IMR-90 (cell line): ENCODE measurements around the gene LDAH. TPM values are rescaled to one million over a fixed set of nuclear protein-coding genes. Genes with fewer than 3 reads are reported as not detected.

Experiments used
- ATAC-seq: fragments of 200-7000 bp; cut with Tn5 transposase; 2 replicates; pipeline ENCODE4 v1.9.1; 2020; ENCODE audit warnings: low read depth, mild to moderate bottlenecking, moderate library complexity
- BruUV-seq: library from RNA; stranded (reverse); fragments of 400-500 nt; replicated peaks from 2 replicates; lab custom pipeline; 2021; lab: Mats Ljungman, UMichigan
- CTCF ChIA-PET: fragments of 300-600 bp; formaldehyde crosslinking; extraction: SDS; loops from one replicate; lab custom pipeline; 2021; ENCODE audit warnings: antibody characterized with exemption; lab: Yijun Ruan, JAX
- POLR2A ChIA-PET: fragments of 300-600 bp; sonication (Branson Sonifier 250); formaldehyde crosslinking; loops from one replicate; lab custom pipeline; 2022; ENCODE audit warnings: antibody characterized with exemption; ENCODE audit not compliant: unreplicated experiment; lab: Charles Lee
- DNase-seq: peaks from one replicate; pipeline ENCODE4 v3.0.0; 2013
- H2AFZ ChIP-seq: replicated peaks from 2 replicates; pipeline ENCODE3; 2013; ENCODE audit warnings: low read length, mild to moderate bottlenecking; ENCODE audit not compliant: poor library complexity
- H2AK5ac ChIP-seq: 2 replicates; pipeline ENCODE4 v1.6.1; 2013; ENCODE audit warnings: low read depth, low read length, inconsistent platforms
- H2AK9ac ChIP-seq: replicated peaks from 2 replicates; pipeline ENCODE3; 2013; ENCODE audit warnings: mild to moderate bottlenecking, low read depth, low read length, moderate library complexity; ENCODE audit not compliant: poor library complexity
- H2BK120ac ChIP-seq: 2 replicates; pipeline ENCODE4 v1.6.1; 2013; ENCODE audit warnings: low read depth, low read length, inconsistent platforms
- H2BK15ac ChIP-seq: 3 replicates; pipeline ENCODE4 v1.6.1; 2013; ENCODE audit warnings: low read depth, low read length, inconsistent platforms
- H2BK20ac ChIP-seq: 2 replicates; pipeline ENCODE4 v1.6.1; 2013; ENCODE audit warnings: low read depth, mild to moderate bottlenecking, inconsistent platforms, low read length, moderate library complexity
- H2BK5ac ChIP-seq: 2 replicates; pipeline ENCODE4 v1.6.1; 2013; ENCODE audit warnings: mild to moderate bottlenecking, low read depth, low read length, inconsistent platforms; ENCODE audit not compliant: poor library complexity, severe bottlenecking
- H3K14ac ChIP-seq: replicated peaks from 2 replicates; pipeline ENCODE4 v1.6.1; 2013; ENCODE audit warnings: low read depth, low read length, inconsistent platforms
- H3K18ac ChIP-seq: 2 replicates; pipeline ENCODE4 v1.6.1; 2013; ENCODE audit warnings: low read depth, low read length, control low read depth
- H3K23ac ChIP-seq: 2 replicates; pipeline ENCODE4 v1.6.1; 2013; ENCODE audit warnings: low read depth, low read length, inconsistent platforms
- H3K27ac ChIP-seq: 2 replicates; pipeline ENCODE4 v1.5.1; 2013; ENCODE audit warnings: mild to moderate bottlenecking, control low read depth, low read length; ENCODE audit not compliant: insufficient read depth
- H3K27me3 ChIP-seq: 2 replicates; pipeline ENCODE4 v1.6.1; 2013; ENCODE audit warnings: low read length; ENCODE audit not compliant: control insufficient read depth, insufficient read depth
- H3K36me3 ChIP-seq: 2 replicates; pipeline ENCODE4 v1.6.1; 2013; ENCODE audit warnings: low read length, mixed read lengths; ENCODE audit not compliant: control insufficient read depth, insufficient read depth
- H3K4ac ChIP-seq: 2 replicates; pipeline ENCODE4 v1.6.1; 2013; ENCODE audit warnings: low read depth, low read length, inconsistent platforms
- H3K4me1 ChIP-seq: 2 replicates; pipeline ENCODE4 v1.6.1; 2013; ENCODE audit warnings: low read length, mixed read lengths; ENCODE audit not compliant: control insufficient read depth, insufficient read depth
- H3K4me2 ChIP-seq: 2 replicates; pipeline ENCODE4 v1.6.1; 2013; ENCODE audit warnings: low read depth, mild to moderate bottlenecking, control low read depth, low read length, moderate library complexity
- H3K4me3 ChIP-seq: 2 replicates; pipeline ENCODE4 v1.5.1; 2013; ENCODE audit warnings: low read depth, mild to moderate bottlenecking, control low read depth, low read length, moderate library complexity; ENCODE audit not compliant: insufficient read depth
- H3K56ac ChIP-seq: 2 replicates; pipeline ENCODE4 v1.6.1; 2013; ENCODE audit warnings: low read length, inconsistent platforms; ENCODE audit not compliant: insufficient read depth; ENCODE audit errors: extremely low read depth
- H3K79me1 ChIP-seq, 2 experiments: 2 replicates each; pipeline ENCODE4 v1.6.1; 2013; ENCODE audit warnings: low read length in 2 of 2, inconsistent platforms in 1 of 2, low read depth in 1 of 2
- H3K9ac ChIP-seq: 2 replicates; pipeline ENCODE4 v1.6.1; 2013; ENCODE audit warnings: low read depth, low read length, control low read depth
- H3K9me1 ChIP-seq: 2 replicates; pipeline ENCODE4 v1.6.1; 2013; ENCODE audit warnings: low read length, inconsistent platforms; ENCODE audit not compliant: insufficient read depth
- H3K9me3 ChIP-seq: 2 replicates; pipeline ENCODE4 v1.6.1; 2013; ENCODE audit warnings: low read length; ENCODE audit not compliant: control insufficient read depth, insufficient read depth
- H4K20me1 ChIP-seq: 2 replicates; pipeline ENCODE4 v1.6.1; 2013; ENCODE audit warnings: low read length, inconsistent platforms; ENCODE audit not compliant: insufficient read depth
- H4K5ac ChIP-seq: 2 replicates; pipeline ENCODE4 v1.6.1; 2013; ENCODE audit warnings: mild to moderate bottlenecking, low read depth, low read length, control low read depth
- H4K8ac ChIP-seq, 2 experiments: 2 replicates each; pipeline ENCODE4 v1.6.1; 2013; ENCODE audit warnings: low read depth in 2 of 2, low read length in 2 of 2, control low read depth in 1 of 2, inconsistent platforms in 1 of 2
- H4K91ac ChIP-seq: 2 replicates; pipeline ENCODE4 v1.6.1; 2013; ENCODE audit warnings: low read depth, low read length, inconsistent platforms; ENCODE audit not compliant: insufficient read depth
- BHLHE40 ChIP-seq: fragments of 150-350 bp; IDR thresholded peaks from 2 replicates; pipeline ENCODE4 v1.6.1; 2016; ENCODE audit warnings: mild to moderate bottlenecking, low read depth, low read length
- CEBPB ChIP-seq: IDR thresholded peaks from 2 replicates; pipeline ENCODE4 v1.6.1; 2012; ENCODE audit warnings: low read depth, low read length, improper control_type of control experiment
- CHD1 ChIP-seq: IDR thresholded peaks from 2 replicates; pipeline ENCODE4 v1.6.1; 2012; ENCODE audit warnings: low read depth, low read length, improper control_type of control experiment
- FOS ChIP-seq: fragments of 150-350 bp; IDR thresholded peaks from 2 replicates; pipeline ENCODE4 v1.6.1; 2016; ENCODE audit warnings: low read depth, low read length
- MAFK ChIP-seq: IDR thresholded peaks from 2 replicates; pipeline ENCODE4 v1.6.1; 2012; ENCODE audit warnings: low read depth, low read length, improper control_type of control experiment
- MAZ ChIP-seq: IDR thresholded peaks from 2 replicates; pipeline ENCODE4 v1.6.1; 2012; ENCODE audit warnings: low read depth, mild to moderate bottlenecking, low read length, improper control_type of control experiment, moderate library complexity, borderline replicate concordance
- NFE2L2 ChIP-seq: fragments of 150-350 bp; IDR thresholded peaks from 2 replicates; pipeline ENCODE4 v1.6.1; 2016; ENCODE audit warnings: low read depth, mild to moderate bottlenecking, low read length
- POLR2A ChIP-seq: IDR thresholded peaks from 2 replicates; pipeline ENCODE4 v1.6.1; 2012; ENCODE audit warnings: mild to moderate bottlenecking, low read depth, low read length
- RAD21 ChIP-seq: IDR thresholded peaks from 2 replicates; pipeline ENCODE4 v1.6.1; 2012; ENCODE audit warnings: low read length, improper control_type of control experiment
- RCOR1 ChIP-seq: IDR thresholded peaks from 2 replicates; pipeline ENCODE4 v1.6.1; 2012; ENCODE audit warnings: mild to moderate bottlenecking, low read length, improper control_type of control experiment; ENCODE audit not compliant: insufficient replicate concordance
- RFX5 ChIP-seq: IDR thresholded peaks from 2 replicates; pipeline ENCODE4 v1.8.0; 2012; ENCODE audit warnings: low read depth, mild to moderate bottlenecking, low read length, moderate library complexity
- SMC3 ChIP-seq: fragments of 150-350 bp; IDR thresholded peaks from 2 replicates; pipeline ENCODE4 v1.6.1; 2016; ENCODE audit warnings: low read depth, mild to moderate bottlenecking, antibody characterized with exemption, low read length, moderate library complexity
- WGBS, 2 experiments: methylation state at CpG; one replicate each; pipeline versions ENCODE4 v1.1.5 to v1.1.7; 2013; ENCODE audit warnings: missing lambda C conversion rate in 2 of 2; ENCODE audit not compliant: insufficient read length in 1 of 2; ENCODE audit errors: extremely low coverage in 2 of 2; 5-methylcytosine and 5-hydroxymethylcytosine counted together
- dilution Hi-C: fragments of 300-500 bp; cut with HindIII; formaldehyde crosslinking; loops from one replicate; pipeline ENCODE4 v1.14.3; 2018; ENCODE audit warnings: low sequenced_read_pairs; ENCODE audit not compliant: unreplicated experiment
- in situ Hi-C: fragments of 300-500 bp; cut with MboI; formaldehyde crosslinking; loops from 3 replicates; pipeline ENCODE4 v1.14.3; 2019; ENCODE audit warnings: low sequenced_read_pairs, inconsistent platforms, mixed read lengths
- intact Hi-C: fragments of 100-400 bp; cut with micrococcal nuclease; formaldehyde crosslinking; loops from 2 replicates; pipeline ENCODE4 v1.10.0; 2022
- polyA plus RNA-seq, 3 experiments: library from polyadenylated mRNA; depleted of rRNA; stranded (reverse); fragments of >200 nt; gene quantifications; 2 replicates each; pipeline ENCODE4 v1.2.3, GENCODE V29; 2012; ENCODE audit warnings: low replicate concordance in 1 of 3
- total RNA-seq: library from RNA; depleted of rRNA; stranded (reverse); fragments of >200 nt; gene quantifications from 2 replicates; pipeline ENCODE4 v1.2.3, GENCODE V29; 2012
- TF ChIP-seq, protein P1 (sequence below): fragments of 150-350 bp; IDR thresholded peaks from 2 replicates; pipeline ENCODE4 v1.6.1; 2017; ENCODE audit warnings: mild to moderate bottlenecking, antibody characterized with exemption, low read length, low read depth
- TF ChIP-seq, protein P2 (sequence below): fragments of 150-350 bp; IDR thresholded peaks from 2 replicates; pipeline ENCODE4 v1.6.1; 2016; ENCODE audit warnings: low read depth, mild to moderate bottlenecking, low read length, moderate library complexity, borderline replicate concordance
- TF ChIP-seq, protein P3 (sequence below): conservative IDR thresholded peaks from 2 replicates; pipeline ENCODE4 v1.5.1; 2012; ENCODE audit warnings: mild to moderate bottlenecking, low read depth, low read length, improper control_type of control experiment

The LDAH gene
- total and polyA plus RNA-seq, 2 of the 4 experiments (the other 2 are of a cell fraction), result 12.1 to 31.7 TPM

DNA sequence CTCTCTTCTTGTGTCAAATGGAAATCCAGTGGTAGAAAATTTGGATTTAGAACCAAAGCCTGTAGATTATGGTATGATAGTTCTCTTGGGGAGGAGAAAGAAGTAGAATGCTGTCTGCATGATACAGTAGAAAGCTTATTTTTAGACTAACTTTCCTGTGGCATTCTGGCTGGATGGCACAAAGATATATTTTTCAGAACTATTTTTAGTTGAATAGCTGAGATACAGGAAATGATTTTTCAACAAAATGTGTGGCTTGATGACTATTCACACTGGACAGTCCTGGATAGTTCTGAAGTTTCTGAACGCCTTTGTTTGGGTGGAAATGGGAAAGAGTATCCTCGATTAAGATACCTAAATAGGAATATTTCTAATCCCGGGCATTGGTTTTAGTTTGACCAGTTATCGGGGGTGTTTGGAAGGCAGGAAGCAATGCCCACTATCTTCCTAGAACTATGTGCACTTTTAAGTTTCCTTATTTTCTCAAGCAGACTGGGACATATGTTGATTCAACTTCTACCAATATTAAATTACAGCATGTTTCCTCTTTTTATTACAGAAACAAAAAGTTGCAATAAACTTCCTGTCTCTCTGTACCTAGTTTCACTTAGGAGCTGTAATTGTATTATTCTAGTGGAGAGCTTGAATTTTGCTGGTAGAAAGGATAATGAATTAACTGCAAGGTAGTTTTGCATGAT, 123.8 kb downstream of the LDAH start:
- intact Hi-C loops, result no loop called here
- no peak overlapping the region for H4K5ac ChIP-seq
- no peak for TF ChIP-seq RFX5
- TF ChIP-seq, protein P1, sequence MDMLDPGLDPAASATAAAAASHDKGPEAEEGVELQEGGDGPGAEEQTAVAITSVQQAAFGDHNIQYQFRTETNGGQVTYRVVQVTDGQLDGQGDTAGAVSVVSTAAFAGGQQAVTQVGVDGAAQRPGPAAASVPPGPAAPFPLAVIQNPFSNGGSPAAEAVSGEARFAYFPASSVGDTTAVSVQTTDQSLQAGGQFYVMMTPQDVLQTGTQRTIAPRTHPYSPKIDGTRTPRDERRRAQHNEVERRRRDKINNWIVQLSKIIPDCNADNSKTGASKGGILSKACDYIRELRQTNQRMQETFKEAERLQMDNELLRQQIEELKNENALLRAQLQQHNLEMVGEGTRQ, result no peak
- no peak for TF ChIP-seq NFE2L2
- TF ChIP-seq MAFK, result no peak
- TF ChIP-seq RCOR1, result no peak
- no peak for TF ChIP-seq POLR2A
- no peak for TF ChIP-seq CHD1
- TF ChIP-seq SMC3, result no peak
- TF ChIP-seq RAD21, result no peak
- TF ChIP-seq, protein P2, sequence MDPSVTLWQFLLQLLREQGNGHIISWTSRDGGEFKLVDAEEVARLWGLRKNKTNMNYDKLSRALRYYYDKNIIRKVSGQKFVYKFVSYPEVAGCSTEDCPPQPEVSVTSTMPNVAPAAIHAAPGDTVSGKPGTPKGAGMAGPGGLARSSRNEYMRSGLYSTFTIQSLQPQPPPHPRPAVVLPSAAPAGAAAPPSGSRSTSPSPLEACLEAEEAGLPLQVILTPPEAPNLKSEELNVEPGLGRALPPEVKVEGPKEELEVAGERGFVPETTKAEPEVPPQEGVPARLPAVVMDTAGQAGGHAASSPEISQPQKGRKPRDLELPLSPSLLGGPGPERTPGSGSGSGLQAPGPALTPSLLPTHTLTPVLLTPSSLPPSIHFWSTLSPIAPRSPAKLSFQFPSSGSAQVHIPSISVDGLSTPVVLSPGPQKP, result no peak
- TF ChIP-seq BHLHE40, result no peak
- TF ChIP-seq CEBPB, result no peak
- TF ChIP-seq, protein P3, sequence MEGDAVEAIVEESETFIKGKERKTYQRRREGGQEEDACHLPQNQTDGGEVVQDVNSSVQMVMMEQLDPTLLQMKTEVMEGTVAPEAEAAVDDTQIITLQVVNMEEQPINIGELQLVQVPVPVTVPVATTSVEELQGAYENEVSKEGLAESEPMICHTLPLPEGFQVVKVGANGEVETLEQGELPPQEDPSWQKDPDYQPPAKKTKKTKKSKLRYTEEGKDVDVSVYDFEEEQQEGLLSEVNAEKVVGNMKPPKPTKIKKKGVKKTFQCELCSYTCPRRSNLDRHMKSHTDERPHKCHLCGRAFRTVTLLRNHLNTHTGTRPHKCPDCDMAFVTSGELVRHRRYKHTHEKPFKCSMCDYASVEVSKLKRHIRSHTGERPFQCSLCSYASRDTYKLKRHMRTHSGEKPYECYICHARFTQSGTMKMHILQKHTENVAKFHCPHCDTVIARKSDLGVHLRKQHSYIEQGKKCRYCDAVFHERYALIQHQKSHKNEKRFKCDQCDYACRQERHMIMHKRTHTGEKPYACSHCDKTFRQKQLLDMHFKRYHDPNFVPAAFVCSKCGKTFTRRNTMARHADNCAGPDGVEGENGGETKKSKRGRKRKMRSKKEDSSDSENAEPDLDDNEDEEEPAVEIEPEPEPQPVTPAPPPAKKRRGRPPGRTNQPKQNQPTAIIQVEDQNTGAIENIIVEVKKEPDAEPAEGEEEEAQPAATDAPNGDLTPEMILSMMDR, result no peak
- TF ChIP-seq MAZ, result no peak
- TF ChIP-seq FOS, result no peak
- dilution Hi-C loops, result loop anchor here (25.0 kb wide), 1 partner anchor 238 kb away; no protein-coding TSS in a partner anchor
- H2BK5ac ChIP-seq, result no peak overlapping the region
- no peak overlapping the region for H2BK20ac ChIP-seq
- POLR2A ChIA-PET, result no interaction called here
- no peak for DNase-seq
- H3K9ac ChIP-seq, result no peak overlapping the region
- H2AK9ac ChIP-seq, result no peak overlapping the region
- H3K18ac ChIP-seq, result no peak overlapping the region
- H4K8ac ChIP-seq, result no peak overlapping the region
- no TSS peak for BruUV-seq
- H4K20me1 ChIP-seq, result no peaks in the 10 kb centered on the region
- peak overlapping the region; percentile 22; the same call in 1 of the 2 replicates for H3K4me2 ChIP-seq
- H3K9me1 ChIP-seq, result 0 out of 2 replicates have a peak, but pooled peaks cover 3% of the 10 kb centered on the region
- no CpG with 5 or more reads among the region's 4 CpGs for WGBS, 2 experiments
- H3K4ac ChIP-seq, result no peak overlapping the region
- peaks cover 3% of the 10 kb centered on the region; the same call in 1 of the 2 replicates for H3K36me3 ChIP-seq
- no peak overlapping the region for H3K56ac ChIP-seq
- H3K27ac ChIP-seq, result no peak overlapping the region
- ATAC-seq, result peak; percentile 25
- no peak overlapping the region for H2BK15ac ChIP-seq
- peaks cover 4% of the 10 kb centered on the region for H3K4me1 ChIP-seq
- H3K14ac ChIP-seq, result 0 out of 2 replicates have a peak overlapping the region, but pooled peaks have one; percentile 7
- H3K4me3 ChIP-seq, result no peak overlapping the region
- no peak overlapping the region for H3K23ac ChIP-seq
- H3K79me1 ChIP-seq, result 0 out of 4 replicates have a peak, but pooled peaks cover 0 to 3% of the 10 kb centered on the region in 2 experiments
- no peak overlapping the region for H2AFZ ChIP-seq
- H2AK5ac ChIP-seq, result no peak overlapping the region
- in situ Hi-C loops, result no loop called here
- no peaks in the 10 kb centered on the region for H3K9me3 ChIP-seq
- H2BK120ac ChIP-seq, result no peak overlapping the region
- CTCF ChIA-PET, result interaction anchor here (0.9 to 1.0 kb wide), 2 partner anchors 9 to 37 kb away, joined by 3 read pairs; no protein-coding TSS in a partner anchor
- no peaks in the 10 kb centered on the region for H3K27me3 ChIP-seq
- no peak overlapping the region for H4K91ac ChIP-seq
